ELR (cell line): ENCODE measurements around the gene COL23A1.

Experiments used
- DNase-seq: peaks from one replicate; pipeline ENCODE4 v3.0.0-alpha.2; 2015; ENCODE audit warnings: low read depth

Gene COL23A1

DNA sequence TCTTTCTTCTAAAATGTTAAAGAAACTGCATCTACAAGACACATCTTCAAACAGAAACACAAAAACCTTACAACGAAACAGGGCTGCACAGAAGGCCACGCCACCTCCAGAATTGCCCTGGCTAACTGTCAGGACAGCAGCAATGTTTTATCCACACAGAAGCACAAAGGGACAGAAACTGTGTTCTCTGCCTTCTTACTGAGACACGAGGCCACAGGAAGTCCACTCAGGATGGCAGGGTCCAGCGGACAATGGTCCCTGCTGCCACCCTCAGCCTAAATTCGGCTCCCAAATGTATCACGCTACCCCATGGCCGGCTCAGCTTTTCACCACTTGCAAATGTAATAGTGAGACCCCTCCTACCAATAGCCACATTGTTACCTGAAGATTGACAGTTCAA, 197.8 kb downstream of the COL23A1 start:
- no peak for DNase-seq

DNA sequence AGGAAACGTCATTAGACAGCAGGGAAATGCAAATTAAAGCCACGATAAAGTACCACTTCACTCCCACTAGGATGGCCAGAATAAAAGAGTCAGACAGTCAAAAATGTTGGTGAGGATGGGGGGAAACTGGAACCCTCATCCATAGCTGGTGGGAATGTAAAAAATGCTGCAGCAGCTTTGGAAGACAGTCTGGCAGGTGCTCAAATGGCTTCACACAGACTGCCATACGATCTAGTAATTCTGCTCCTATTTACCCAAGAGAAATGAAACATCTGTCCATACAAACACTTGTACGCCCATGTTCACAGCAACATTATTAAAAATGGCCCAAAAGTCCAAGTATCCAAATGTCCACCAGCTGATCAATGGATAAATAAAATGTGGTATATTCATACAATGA, 198.7 kb downstream of the COL23A1 start:
- DNase-seq, result no peak

DNA sequence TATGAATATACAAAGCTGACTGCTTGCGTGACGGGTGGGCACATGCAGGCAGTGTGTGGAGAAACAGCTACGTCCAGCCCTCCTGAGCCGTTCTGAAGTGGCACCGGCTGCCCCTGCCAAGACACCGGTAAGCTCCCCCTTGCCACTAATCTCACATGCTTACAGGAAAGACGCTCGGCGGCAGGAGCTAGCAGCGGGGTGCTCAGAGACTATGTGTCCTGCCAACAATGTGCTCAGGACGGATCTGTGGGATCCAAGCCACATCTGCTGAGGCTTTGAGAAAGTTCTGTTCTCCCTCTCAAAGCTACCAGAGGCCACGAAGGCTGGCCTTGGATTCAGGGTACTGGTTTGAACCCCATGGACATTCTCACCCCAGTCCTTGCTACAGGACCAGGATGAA, 200.4 kb downstream of the COL23A1 start:
- no peak for DNase-seq

DNA sequence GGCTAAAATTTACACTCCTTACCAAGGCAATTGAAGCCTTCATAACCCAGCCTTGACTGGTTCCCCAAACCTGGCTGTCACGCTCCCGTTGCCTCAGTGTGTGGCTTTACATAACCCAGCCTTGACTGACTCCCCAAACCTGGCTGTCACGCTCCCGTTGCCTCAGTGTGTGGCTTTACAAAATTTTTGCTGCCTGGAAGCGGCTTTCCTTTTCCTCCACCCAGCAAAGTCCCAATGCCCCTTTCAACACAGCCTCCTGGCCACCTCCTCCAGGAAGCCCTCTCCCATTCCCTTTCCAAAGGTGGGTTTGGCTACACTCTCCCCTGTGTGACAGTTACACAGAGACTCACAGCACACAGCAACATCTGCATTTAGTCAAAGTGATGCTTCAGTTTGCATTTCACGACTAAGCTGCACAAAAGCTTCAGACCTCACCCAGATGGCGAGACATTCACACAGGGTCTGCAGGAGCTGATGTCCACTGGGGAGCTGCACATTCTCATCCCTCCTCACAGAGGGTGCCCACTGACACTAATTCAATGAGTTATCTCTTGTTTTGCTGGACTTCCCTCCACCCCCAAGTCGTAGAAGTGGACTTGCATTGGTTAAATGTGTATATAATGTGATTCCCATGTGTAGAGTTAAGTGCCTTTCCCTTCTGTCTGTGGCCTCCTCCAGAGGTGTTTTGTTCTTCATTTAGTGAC, 201.0 kb downstream of the COL23A1 start:
- DNase-seq, result no peak

DNA sequence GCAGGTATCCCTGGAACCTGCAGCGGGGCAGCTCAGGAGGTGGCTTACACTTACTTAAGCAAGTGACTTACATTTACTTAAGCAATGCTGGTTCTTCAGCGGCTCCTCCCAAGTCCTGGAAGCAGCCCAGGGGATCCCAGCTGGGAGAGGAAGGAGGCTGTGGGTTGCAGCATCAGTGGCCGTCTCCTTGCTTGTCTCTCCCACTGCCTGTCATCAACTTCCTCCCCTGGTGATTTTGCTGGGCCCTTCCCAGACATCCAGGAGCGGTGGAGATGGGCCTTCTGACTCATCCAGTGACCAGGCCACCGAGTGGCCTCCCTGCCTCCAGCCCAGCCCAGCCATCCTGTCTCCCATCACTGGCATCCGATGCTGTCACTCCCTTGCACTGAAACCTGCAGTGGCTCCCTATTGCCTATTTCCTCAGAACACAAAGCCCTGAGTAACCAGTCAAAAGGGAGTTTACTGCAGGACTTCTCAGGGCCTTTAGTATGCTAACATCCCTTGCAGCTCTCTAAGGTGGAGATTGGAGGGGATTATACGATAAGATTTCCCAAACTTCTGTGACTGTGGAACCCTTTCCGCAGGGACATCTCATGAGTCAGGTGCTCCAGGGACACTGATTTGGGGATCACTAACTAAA, 201.7 kb downstream of the COL23A1 start:
- no peak for DNase-seq

DNA sequence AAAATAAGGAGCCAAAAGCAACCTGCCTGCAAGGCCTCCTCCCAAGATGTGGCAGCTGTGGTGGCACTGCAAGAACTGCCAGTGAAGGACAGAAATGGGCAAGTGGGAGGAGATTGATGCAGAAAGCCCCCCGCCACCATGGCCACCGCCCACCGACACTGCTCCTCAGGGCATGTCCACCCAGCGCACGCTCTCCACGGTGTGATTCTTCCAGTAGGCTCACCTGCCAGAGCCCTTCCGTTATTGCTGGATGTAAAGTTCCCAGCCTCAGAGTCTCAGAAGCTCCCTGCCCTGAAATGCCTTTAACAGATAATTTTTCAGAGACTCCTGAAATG, 202.4 kb downstream of the COL23A1 start:
- no peak for DNase-seq

DNA sequence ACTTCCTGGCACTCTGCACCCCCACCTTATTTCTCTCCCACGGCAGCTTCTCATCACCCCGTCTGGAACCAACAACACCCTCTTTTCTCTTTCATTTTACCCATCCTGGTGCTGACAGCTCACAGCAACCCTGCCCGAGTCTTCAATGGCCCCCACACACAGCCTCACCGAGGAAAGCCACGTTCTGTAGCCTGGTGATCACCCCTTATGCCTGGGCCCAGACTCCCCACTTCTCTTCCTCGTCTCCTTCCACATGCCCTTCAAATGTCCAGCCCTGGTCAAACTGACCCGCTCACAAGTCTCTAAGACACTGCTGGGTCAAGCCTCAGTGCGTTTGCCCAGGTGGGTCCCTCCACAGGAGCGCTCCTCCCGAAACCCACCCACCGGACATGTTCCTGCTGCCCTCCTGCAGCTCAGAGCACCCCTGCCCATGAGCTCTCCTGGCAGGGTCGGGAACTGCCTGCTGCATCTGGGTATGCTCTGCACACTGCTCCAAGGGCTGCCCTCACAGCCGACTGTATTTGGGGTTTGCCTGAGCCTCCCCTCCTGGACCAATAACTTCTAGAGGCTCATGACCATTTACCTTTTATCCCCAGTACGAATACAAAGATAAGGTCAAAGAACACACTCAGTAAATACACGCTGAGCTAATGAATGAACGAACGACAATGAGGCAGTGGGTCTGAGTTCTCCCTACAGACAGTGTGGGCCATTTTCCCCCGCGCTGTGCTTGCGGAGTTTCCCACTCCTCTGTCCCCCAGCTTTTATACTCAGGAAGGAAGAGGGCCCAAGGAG, 202.9 kb downstream of the COL23A1 start:
- DNase-seq, result no peak

DNA sequence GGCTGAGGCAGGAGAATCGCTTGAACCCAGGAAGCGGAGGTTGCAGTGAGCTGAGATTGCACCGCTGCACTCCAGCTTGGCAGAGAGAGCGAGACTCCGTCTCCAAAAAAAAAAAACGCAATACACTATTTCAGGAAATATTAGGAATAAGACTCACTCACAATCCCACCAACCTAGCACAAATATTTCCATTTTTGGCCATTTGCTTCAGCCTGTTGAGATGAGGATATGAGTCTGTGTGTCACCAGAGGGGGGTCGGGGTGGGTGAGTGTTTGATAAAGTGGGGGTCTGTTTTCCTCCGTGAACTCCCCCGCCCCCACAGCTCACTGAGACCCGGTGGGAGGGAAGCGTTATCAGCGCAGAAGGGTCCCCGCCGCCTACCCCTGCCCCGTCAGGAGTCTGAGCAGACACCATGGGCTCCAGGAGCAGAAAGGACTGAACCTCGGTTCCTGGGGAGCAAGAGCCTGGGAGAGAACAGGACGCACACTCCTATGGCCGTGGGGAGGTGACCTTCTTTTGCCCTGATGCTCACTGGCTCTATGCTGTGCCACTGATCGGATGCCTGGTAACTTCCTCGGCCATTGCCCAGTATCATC, 203.8 kb downstream of the COL23A1 start:
- no peak for DNase-seq

DNA sequence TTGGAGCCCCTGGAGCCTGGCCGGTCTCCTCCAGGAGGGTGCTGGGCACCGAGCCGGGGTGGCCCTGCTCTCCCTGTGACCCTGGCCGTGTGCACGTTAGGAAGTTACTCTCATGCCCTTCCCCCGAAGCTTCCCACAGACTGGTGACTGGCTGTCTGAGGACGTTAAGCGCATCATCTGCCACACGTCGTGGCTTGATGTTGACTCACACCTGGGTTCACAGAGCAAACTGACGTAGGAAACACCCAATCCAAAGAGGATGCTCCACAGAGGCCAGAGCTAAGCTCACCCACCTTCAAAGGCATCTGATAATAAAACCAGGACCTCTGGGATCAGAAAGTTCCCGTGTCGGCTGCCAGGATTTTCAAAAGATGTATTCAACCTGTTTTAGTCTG, 204.7 kb downstream of the COL23A1 start:
- no peak for DNase-seq

DNA sequence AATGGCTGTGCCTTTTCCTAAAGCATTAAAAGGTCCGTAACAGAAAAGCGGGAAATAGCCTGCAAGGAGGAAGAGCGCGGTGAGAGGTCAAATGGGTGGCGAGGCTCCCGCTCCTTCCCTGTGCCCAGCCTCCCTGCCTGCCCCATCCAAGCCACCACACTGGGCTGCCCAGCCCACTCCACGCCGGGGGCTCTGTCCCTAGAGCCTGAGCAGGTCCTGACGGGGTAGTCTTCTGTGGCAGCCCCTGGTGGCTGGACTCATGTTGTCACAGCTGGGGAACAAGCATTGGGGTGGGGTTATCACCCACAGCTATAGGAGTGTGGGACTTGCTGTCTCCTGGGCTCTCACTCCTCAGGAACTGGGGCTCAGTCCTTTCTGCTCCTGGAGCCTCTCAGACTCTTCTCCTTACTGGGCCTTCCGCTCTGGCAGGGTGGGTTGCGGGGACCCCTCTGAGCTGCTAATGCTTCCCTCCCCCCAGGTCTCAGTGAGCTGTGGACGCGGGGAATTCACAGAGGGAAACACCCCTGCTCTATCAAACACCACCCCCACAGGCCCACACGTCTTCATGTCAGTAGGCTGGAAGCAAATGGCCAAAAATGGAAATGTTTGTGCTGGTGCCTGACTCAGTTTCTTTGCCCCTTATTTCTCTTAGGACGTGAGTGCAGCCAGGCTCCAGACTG, 205.2 kb downstream of the COL23A1 start:
- DNase-seq, result no peak

DNA sequence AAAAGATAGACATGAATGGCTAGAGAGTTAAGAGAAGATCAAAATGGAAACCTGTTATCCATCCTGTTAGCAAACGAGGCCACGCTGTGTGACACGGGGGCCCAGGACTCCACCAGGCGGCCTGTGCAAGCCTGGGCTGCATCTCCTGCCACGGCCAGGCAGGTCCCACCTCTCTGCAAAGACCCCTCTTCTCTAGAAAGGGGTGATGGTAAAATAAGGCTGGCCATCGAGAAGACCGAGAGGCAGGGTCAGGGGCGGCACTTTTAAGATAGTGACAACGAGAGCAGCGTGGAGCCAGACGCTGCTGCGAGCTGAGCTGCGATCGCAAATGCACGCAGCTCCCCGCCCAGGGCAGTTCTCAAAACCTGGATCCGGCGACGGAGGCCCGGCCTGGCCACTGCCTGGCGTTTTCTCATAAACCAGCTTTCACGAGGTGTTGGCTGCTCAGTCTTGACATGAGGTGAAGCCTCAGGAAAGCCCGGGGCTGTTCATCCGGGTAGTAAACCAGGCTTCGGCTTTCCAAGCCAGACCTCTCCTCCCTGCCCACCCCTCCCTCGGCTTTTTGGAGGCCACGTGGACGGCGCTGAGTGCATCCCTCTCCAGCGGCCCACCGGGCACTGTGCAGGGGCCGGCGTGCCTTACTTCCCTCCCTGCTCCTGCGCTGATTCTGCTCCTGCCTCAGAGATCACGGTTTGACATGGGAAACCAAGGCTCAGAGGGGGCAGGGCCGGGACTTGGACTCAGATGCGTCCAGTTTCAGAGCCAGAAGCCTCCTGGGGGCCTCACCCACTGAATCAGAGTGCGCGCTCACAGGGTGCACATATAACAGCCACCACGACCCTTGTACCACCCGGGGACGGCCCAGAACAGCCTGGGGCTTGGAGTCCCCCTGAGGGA, 206.0 kb downstream of the COL23A1 start:
- DNase-seq, result no peak

DNA sequence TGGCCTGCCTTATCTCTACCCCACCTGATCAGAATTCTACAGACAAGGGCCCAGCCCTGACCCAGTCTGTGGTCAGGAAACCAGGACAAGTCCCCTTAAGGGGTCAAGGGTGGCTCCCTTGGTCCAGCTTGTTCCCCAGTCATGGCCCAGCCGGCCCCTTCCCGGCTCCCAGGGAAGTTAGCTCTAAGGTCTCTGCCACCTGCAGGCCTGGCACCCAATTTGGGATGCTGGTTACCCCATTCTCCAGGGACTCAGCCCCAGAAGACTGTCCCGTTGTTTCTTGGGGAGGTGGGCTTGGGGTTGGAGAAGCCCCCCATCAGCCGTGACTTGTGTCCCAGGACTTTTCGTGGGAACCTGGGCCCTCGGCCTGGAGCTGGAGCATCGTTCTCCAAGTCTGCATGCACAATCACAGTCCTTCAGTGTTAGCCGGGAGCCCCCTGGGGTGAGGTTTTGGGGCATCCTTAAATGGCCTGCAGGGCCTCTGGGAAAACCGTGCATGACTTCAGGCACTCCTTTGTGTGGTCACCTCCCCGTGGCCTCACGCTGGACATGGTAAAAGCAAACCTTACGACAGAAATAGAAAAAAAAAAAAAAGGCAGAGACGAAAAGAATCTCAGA, 206.8 kb downstream of the COL23A1 start:
- no peak for DNase-seq

DNA sequence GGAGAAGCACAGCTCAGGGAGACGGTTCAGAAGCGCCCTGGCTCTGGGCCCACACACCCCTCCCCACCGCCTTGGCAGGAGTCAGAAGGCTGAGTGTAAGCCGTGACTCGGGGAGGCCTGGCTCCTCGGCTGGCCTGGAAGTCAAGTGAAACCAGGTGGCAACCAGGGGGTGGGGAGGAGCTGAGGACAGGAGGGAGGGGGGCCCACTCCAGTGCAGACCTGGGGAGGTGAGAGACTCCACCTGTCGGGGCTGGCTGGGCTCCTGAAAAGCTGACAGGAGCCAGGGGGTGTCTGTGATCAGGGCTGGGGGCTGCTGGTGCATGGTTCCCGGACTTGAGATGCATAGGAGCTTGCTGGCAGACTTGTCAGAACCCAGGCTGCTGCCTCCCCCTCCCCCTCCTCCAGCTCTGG, 207.4 kb downstream of the COL23A1 start:
- no peak for DNase-seq

DNA sequence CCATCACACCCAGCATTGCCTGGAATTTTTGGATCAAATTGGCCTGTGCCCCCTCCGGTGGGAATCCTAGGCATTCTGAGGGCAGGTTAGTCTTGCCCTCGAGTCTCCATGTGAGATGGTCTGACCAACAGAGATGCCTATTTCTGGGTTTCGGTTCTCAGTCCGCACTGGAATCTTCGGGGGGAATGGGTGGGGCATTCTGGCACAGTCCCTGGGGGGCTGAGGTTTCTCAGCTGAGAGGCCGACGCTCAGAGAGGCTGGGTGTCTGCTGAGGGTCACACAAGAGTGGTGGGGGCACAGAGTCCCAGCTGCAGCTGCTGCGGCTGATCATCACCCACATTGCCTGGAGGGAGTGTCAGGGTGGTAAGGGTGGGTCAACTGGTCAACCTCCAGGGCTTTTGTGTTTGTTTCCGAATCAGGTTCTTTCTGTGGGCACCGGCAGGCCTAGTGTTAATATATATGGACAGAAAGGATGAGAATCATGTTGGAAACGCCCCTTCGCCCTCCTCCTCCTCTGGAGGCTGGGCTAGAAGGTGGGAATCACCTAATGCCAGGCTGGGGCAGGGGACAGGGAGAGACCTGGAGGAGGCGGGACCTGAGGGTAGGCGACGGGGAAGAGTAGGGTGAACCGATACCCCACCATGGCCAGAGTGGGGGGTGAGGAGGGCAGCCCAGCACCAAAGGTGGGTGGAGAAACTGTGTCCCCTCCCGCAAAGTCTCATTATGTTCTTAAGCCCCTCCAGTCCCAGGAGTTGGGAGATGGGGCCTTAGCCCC, 208.1 kb downstream of the COL23A1 start:
- no peak for DNase-seq

DNA sequence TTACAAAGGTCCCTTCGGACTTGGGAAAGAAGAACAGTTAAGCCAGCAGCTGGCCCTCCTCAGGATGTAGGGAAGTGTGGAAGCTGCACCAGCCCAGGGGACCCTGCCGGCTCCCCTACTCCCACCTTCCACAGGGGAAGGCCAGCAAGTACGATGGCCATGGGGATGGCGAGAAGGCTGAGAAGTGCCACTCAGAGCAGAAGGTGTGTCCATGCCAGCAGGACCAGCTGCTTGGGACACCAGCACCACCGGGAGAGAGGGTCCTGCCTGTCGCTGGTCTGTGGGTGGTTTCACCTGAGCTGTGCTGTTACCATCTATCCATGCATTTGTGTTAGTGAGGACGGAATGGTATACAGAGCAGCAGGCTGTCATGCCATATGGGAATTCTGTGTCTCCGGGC, 209.0 kb downstream of the COL23A1 start:
- no peak for DNase-seq

DNA sequence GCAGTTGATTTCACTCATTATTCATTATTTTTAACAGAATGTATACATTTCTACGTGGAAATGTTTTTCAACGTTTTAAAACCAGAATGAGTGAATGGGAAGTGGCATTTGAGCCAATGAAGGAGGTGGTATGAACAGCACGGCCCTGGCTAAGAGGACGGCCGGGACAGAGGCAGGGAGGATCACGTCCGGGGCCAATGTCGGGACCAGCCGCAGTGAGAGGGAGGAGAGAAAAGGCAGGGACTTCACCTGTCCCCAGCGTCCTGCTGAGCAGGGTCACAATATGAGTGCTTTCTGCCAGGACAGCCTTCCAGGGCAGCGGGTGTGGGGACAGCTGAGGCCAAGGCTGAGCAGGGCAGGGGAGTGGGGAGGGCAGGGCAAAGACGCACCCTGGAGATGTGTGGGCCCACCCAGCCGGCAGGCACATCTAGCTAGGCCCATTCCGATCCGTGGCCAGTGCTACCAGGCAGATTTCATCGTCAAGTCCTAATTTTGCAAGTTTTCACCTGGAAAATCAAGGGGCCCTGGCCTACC, 209.6 kb downstream of the COL23A1 start:
- DNase-seq, result no peak

DNA sequence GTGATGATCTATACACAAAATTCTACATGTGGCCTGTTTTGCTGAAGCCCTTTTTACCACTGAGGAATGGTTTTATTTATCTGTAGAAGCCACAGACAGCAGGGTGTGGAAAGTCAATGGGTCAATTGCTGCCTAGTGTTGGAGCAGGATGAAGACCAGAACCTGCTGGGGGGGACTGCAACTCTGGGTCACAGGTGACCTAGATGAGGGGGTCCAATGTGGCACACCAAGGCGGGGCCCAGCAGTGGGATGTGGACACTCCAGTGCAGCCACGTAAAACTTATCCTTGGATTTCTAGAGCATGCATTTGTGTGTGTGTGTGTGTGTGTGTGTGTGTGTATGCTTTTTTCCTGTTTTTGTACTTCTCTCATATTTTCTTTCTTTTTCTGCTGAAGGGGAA, 210.1 kb downstream of the COL23A1 start:
- no peak for DNase-seq

DNA sequence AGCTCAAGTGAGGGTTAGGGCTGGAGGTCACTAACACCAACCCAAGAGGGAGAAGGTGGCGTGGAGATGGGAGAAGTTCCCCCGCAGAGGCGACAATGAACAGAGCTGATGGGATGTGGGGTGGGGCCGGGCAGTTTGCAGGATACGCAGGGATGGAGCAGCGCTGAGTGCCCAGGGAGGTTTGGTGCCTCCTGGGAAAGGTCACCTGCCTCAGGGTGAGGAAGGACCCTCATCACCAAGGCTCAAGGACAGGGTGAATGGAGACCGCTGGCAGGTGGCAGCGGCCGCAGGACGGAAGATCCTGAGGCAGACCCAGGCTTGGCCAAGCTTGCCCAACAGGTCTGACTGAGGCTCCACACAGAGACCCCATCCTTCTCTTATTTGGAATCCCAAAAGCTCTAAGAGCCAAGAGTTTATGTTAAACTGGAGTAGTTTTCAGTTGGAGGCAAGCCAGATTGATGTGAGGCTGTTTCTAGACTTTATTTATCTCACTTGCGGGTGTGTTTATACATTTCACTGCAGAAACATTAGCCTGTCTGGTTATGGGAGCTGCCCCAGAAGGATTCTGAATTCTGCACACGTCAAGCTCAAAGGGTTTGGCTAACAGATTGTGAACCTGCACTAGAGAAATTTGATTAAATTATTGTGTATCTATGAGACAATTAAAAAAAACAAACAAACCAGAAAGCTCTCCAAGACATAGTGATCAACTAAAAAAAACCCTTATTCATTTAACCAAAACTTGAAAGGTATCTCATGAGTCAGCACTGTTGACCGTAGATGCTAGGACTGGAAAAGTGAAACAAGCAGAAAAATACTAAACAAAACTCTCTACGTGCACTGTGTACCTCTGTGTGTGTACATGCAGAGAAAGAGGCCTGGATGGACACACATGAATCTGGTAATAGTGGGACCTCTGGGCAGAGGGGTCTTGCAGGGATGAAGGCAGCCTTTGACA, 211.4 kb downstream of the COL23A1 start:
- no peak for DNase-seq
